ENCODE measurements around the gene GSK3B.
"Not testable (repeated sequence)": the region's sequence is repeated elsewhere in the genome, so short reads cannot be mapped to it uniquely, and the experiment has no call there.

Gene GSK3B

GRCh38 chr3:119899192-119899511, 195.1 kb downstream of the GSK3B start:
- H3K36me3 ChIP-seq = no peaks in the 10 kb centered on the region; the same call in 1 of the 2 replicates
- H3K9me3 ChIP-seq = no peaks in the 10 kb centered on the region
- no peak for TF ChIP-seq CTCF (IDR thresholded peaks at IDR 0.05; ENCODE audit: low read depth, low read length)
- DNase-seq = no peak
- no peaks in the 10 kb centered on the region for H3K4me1 ChIP-seq
- H3K27me3 ChIP-seq = no peaks in the 10 kb centered on the region
- H3K4me3 ChIP-seq (ENCODE audit: low read depth, low read length) = no peak overlapping the region

GRCh38 chr3:119898478-119899191, 195.6 kb downstream of the GSK3B start:
- no peak overlapping the region for H3K4me3 ChIP-seq (ENCODE audit: low read depth, low read length)
- H3K27me3 ChIP-seq = no peaks in the 10 kb centered on the region
- H3K36me3 ChIP-seq = no peaks in the 10 kb centered on the region
- no peak for DNase-seq
- TF ChIP-seq CTCF (IDR thresholded peaks at IDR 0.05; ENCODE audit: low read depth, low read length) = no peak
- H3K9me3 ChIP-seq = no peaks in the 10 kb centered on the region
- H3K4me1 ChIP-seq = no peaks in the 10 kb centered on the region

- Histone ChIP-seq H3K4me3 (ENCODE audit: low read depth, low read length) (no peak overlapping the region), H3K27me3 (no peaks in the 10 kb centered on the region), H3K4me1 (peaks cover 8% of the 10 kb centered on the region), H3K36me3 (no peaks in the 10 kb centered on the region), H3K9me3 (no peaks in the 10 kb centered on the region)
- no peak for TF ChIP-seq CTCF (IDR thresholded peaks at IDR 0.05; ENCODE audit: low read depth, low read length)
- no peak for DNase-seq
Measured at GRCh38 chr3:119894195-119894594, 200.1 kb downstream of the GSK3B start.

- no peak for TF ChIP-seq CTCF (IDR thresholded peaks at IDR 0.05; ENCODE audit: low read depth, low read length)
- no peaks in the 10 kb centered on the region for H3K27me3 ChIP-seq
- H3K9me3 ChIP-seq = no peaks in the 10 kb centered on the region
- DNase-seq = no peak
- H3K4me3 ChIP-seq (ENCODE audit: low read depth, low read length) = no peak overlapping the region
- peaks cover 8% of the 10 kb centered on the region for H3K4me1 ChIP-seq
- no peaks in the 10 kb centered on the region for H3K36me3 ChIP-seq
Measured at GRCh38 chr3:119893769-119894168, 200.5 kb downstream of the GSK3B start.

GRCh38 chr3:119891944-119892721, 202.1 kb downstream of the GSK3B start:
- H3K4me3 ChIP-seq (ENCODE audit: low read depth, low read length) = no peak overlapping the region
- H3K9me3 ChIP-seq = no peaks in the 10 kb centered on the region
- peak; percentile 87 for TF ChIP-seq CTCF (IDR thresholded peaks at IDR 0.05; ENCODE audit: low read depth, low read length)
- no peaks in the 10 kb centered on the region; the same call in 1 of the 2 replicates for H3K36me3 ChIP-seq
- peak; percentile 64 for DNase-seq
- H3K27me3 ChIP-seq = no peaks in the 10 kb centered on the region
- peaks cover 8% of the 10 kb centered on the region for H3K4me1 ChIP-seq

- not testable (repeated sequence) for H3K4me1 ChIP-seq; H3K4me3 ChIP-seq (ENCODE audit: low read depth, low read length); H3K9me3 ChIP-seq; H3K27me3 ChIP-seq; H3K36me3 ChIP-seq
- DNase-seq = peak; percentile 43
Measured at GRCh38 chr3:119888681-119889080, 205.6 kb downstream of the GSK3B start.

All from BE2C (cell line).